IMR-90 (cell line): ENCODE measurements around the gene PRR19. TPM values are rescaled to one million over a fixed set of nuclear protein-coding genes. Genes with fewer than 3 reads are reported as not detected.

Source experiments
- ATAC-seq: fragments of 200-7000 bp; cut with Tn5 transposase; 2 replicates; pipeline ENCODE4 v1.9.1; 2020; ENCODE audit warnings: low read depth, mild to moderate bottlenecking, moderate library complexity
- BruUV-seq: library from RNA; stranded (reverse); fragments of 400-500 nt; replicated peaks from 2 replicates; lab custom pipeline; 2021; lab: Mats Ljungman, UMichigan
- CTCF ChIA-PET: fragments of 300-600 bp; formaldehyde crosslinking; extraction: SDS; loops from one replicate; lab custom pipeline; 2021; ENCODE audit warnings: antibody characterized with exemption; lab: Yijun Ruan, JAX
- POLR2A ChIA-PET: fragments of 300-600 bp; sonication (Branson Sonifier 250); formaldehyde crosslinking; loops from one replicate; lab custom pipeline; 2022; ENCODE audit warnings: antibody characterized with exemption; ENCODE audit not compliant: unreplicated experiment; lab: Charles Lee
- DNase-seq: peaks from one replicate; pipeline ENCODE4 v3.0.0; 2013
- H2AFZ ChIP-seq: replicated peaks from 2 replicates; pipeline ENCODE3; 2013; ENCODE audit warnings: low read length, mild to moderate bottlenecking; ENCODE audit not compliant: poor library complexity
- H2AK5ac ChIP-seq: 2 replicates; pipeline ENCODE4 v1.6.1; 2013; ENCODE audit warnings: low read depth, low read length, inconsistent platforms
- H2AK9ac ChIP-seq: replicated peaks from 2 replicates; pipeline ENCODE3; 2013; ENCODE audit warnings: mild to moderate bottlenecking, low read depth, low read length, moderate library complexity; ENCODE audit not compliant: poor library complexity
- H2BK120ac ChIP-seq: 2 replicates; pipeline ENCODE4 v1.6.1; 2013; ENCODE audit warnings: low read depth, low read length, inconsistent platforms
- H2BK15ac ChIP-seq: 3 replicates; pipeline ENCODE4 v1.6.1; 2013; ENCODE audit warnings: low read depth, low read length, inconsistent platforms
- H2BK20ac ChIP-seq: 2 replicates; pipeline ENCODE4 v1.6.1; 2013; ENCODE audit warnings: low read depth, mild to moderate bottlenecking, inconsistent platforms, low read length, moderate library complexity
- H2BK5ac ChIP-seq: 2 replicates; pipeline ENCODE4 v1.6.1; 2013; ENCODE audit warnings: mild to moderate bottlenecking, low read depth, low read length, inconsistent platforms; ENCODE audit not compliant: poor library complexity, severe bottlenecking
- H3K14ac ChIP-seq: replicated peaks from 2 replicates; pipeline ENCODE4 v1.6.1; 2013; ENCODE audit warnings: low read depth, low read length, inconsistent platforms
- H3K18ac ChIP-seq: 2 replicates; pipeline ENCODE4 v1.6.1; 2013; ENCODE audit warnings: low read depth, low read length, control low read depth
- H3K23ac ChIP-seq: 2 replicates; pipeline ENCODE4 v1.6.1; 2013; ENCODE audit warnings: low read depth, low read length, inconsistent platforms
- H3K27ac ChIP-seq: 2 replicates; pipeline ENCODE4 v1.5.1; 2013; ENCODE audit warnings: mild to moderate bottlenecking, control low read depth, low read length; ENCODE audit not compliant: insufficient read depth
- H3K27me3 ChIP-seq: 2 replicates; pipeline ENCODE4 v1.6.1; 2013; ENCODE audit warnings: low read length; ENCODE audit not compliant: control insufficient read depth, insufficient read depth
- H3K36me3 ChIP-seq: 2 replicates; pipeline ENCODE4 v1.6.1; 2013; ENCODE audit warnings: low read length, mixed read lengths; ENCODE audit not compliant: control insufficient read depth, insufficient read depth
- H3K4ac ChIP-seq: 2 replicates; pipeline ENCODE4 v1.6.1; 2013; ENCODE audit warnings: low read depth, low read length, inconsistent platforms
- H3K4me1 ChIP-seq: 2 replicates; pipeline ENCODE4 v1.6.1; 2013; ENCODE audit warnings: low read length, mixed read lengths; ENCODE audit not compliant: control insufficient read depth, insufficient read depth
- H3K4me2 ChIP-seq: 2 replicates; pipeline ENCODE4 v1.6.1; 2013; ENCODE audit warnings: low read depth, mild to moderate bottlenecking, control low read depth, low read length, moderate library complexity
- H3K4me3 ChIP-seq: 2 replicates; pipeline ENCODE4 v1.5.1; 2013; ENCODE audit warnings: low read depth, mild to moderate bottlenecking, control low read depth, low read length, moderate library complexity; ENCODE audit not compliant: insufficient read depth
- H3K56ac ChIP-seq: 2 replicates; pipeline ENCODE4 v1.6.1; 2013; ENCODE audit warnings: low read length, inconsistent platforms; ENCODE audit not compliant: insufficient read depth; ENCODE audit errors: extremely low read depth
- H3K79me1 ChIP-seq, 2 experiments: 2 replicates each; pipeline ENCODE4 v1.6.1; 2013; ENCODE audit warnings: low read length in 2 of 2, inconsistent platforms in 1 of 2, low read depth in 1 of 2
- H3K9ac ChIP-seq: 2 replicates; pipeline ENCODE4 v1.6.1; 2013; ENCODE audit warnings: low read depth, low read length, control low read depth
- H3K9me1 ChIP-seq: 2 replicates; pipeline ENCODE4 v1.6.1; 2013; ENCODE audit warnings: low read length, inconsistent platforms; ENCODE audit not compliant: insufficient read depth
- H3K9me3 ChIP-seq: 2 replicates; pipeline ENCODE4 v1.6.1; 2013; ENCODE audit warnings: low read length; ENCODE audit not compliant: control insufficient read depth, insufficient read depth
- H4K20me1 ChIP-seq: 2 replicates; pipeline ENCODE4 v1.6.1; 2013; ENCODE audit warnings: low read length, inconsistent platforms; ENCODE audit not compliant: insufficient read depth
- H4K5ac ChIP-seq: 2 replicates; pipeline ENCODE4 v1.6.1; 2013; ENCODE audit warnings: mild to moderate bottlenecking, low read depth, low read length, control low read depth
- H4K8ac ChIP-seq, 2 experiments: 2 replicates each; pipeline ENCODE4 v1.6.1; 2013; ENCODE audit warnings: low read depth in 2 of 2, low read length in 2 of 2, control low read depth in 1 of 2, inconsistent platforms in 1 of 2
- H4K91ac ChIP-seq: 2 replicates; pipeline ENCODE4 v1.6.1; 2013; ENCODE audit warnings: low read depth, low read length, inconsistent platforms; ENCODE audit not compliant: insufficient read depth
- BHLHE40 ChIP-seq: fragments of 150-350 bp; IDR thresholded peaks from 2 replicates; pipeline ENCODE4 v1.6.1; 2016; ENCODE audit warnings: mild to moderate bottlenecking, low read depth, low read length
- CEBPB ChIP-seq: IDR thresholded peaks from 2 replicates; pipeline ENCODE4 v1.6.1; 2012; ENCODE audit warnings: low read depth, low read length, improper control_type of control experiment
- CHD1 ChIP-seq: IDR thresholded peaks from 2 replicates; pipeline ENCODE4 v1.6.1; 2012; ENCODE audit warnings: low read depth, low read length, improper control_type of control experiment
- CTCF ChIP-seq: conservative IDR thresholded peaks from 2 replicates; pipeline ENCODE4 v1.5.1; 2012; ENCODE audit warnings: mild to moderate bottlenecking, low read depth, low read length, improper control_type of control experiment
- ELK1 ChIP-seq: fragments of 150-350 bp; IDR thresholded peaks from 2 replicates; pipeline ENCODE4 v1.6.1; 2016; ENCODE audit warnings: low read depth, mild to moderate bottlenecking, low read length, moderate library complexity, borderline replicate concordance
- FOS ChIP-seq: fragments of 150-350 bp; IDR thresholded peaks from 2 replicates; pipeline ENCODE4 v1.6.1; 2016; ENCODE audit warnings: low read depth, low read length
- MAFK ChIP-seq: IDR thresholded peaks from 2 replicates; pipeline ENCODE4 v1.6.1; 2012; ENCODE audit warnings: low read depth, low read length, improper control_type of control experiment
- MAZ ChIP-seq: IDR thresholded peaks from 2 replicates; pipeline ENCODE4 v1.6.1; 2012; ENCODE audit warnings: low read depth, mild to moderate bottlenecking, low read length, improper control_type of control experiment, moderate library complexity, borderline replicate concordance
- MXI1 ChIP-seq: IDR thresholded peaks from 2 replicates; pipeline ENCODE4 v1.6.1; 2012; ENCODE audit warnings: low read depth, mild to moderate bottlenecking, low read length, moderate library complexity, borderline replicate concordance
- NFE2L2 ChIP-seq: fragments of 150-350 bp; IDR thresholded peaks from 2 replicates; pipeline ENCODE4 v1.6.1; 2016; ENCODE audit warnings: low read depth, mild to moderate bottlenecking, low read length
- POLR2A ChIP-seq: IDR thresholded peaks from 2 replicates; pipeline ENCODE4 v1.6.1; 2012; ENCODE audit warnings: mild to moderate bottlenecking, low read depth, low read length
- RAD21 ChIP-seq: IDR thresholded peaks from 2 replicates; pipeline ENCODE4 v1.6.1; 2012; ENCODE audit warnings: low read length, improper control_type of control experiment
- RCOR1 ChIP-seq: IDR thresholded peaks from 2 replicates; pipeline ENCODE4 v1.6.1; 2012; ENCODE audit warnings: mild to moderate bottlenecking, low read length, improper control_type of control experiment; ENCODE audit not compliant: insufficient replicate concordance
- RFX5 ChIP-seq: IDR thresholded peaks from 2 replicates; pipeline ENCODE4 v1.8.0; 2012; ENCODE audit warnings: low read depth, mild to moderate bottlenecking, low read length, moderate library complexity
- SMC3 ChIP-seq: fragments of 150-350 bp; IDR thresholded peaks from 2 replicates; pipeline ENCODE4 v1.6.1; 2016; ENCODE audit warnings: low read depth, mild to moderate bottlenecking, antibody characterized with exemption, low read length, moderate library complexity
- USF2 ChIP-seq: fragments of 150-350 bp; IDR thresholded peaks from 2 replicates; pipeline ENCODE4 v1.6.1; 2017; ENCODE audit warnings: mild to moderate bottlenecking, antibody characterized with exemption, low read length, low read depth
- WGBS, 2 experiments: methylation state at CpG; one replicate each; pipeline versions ENCODE4 v1.1.5 to v1.1.7; 2013; ENCODE audit warnings: missing lambda C conversion rate in 2 of 2; ENCODE audit not compliant: insufficient read length in 1 of 2; ENCODE audit errors: extremely low coverage in 2 of 2; 5-methylcytosine and 5-hydroxymethylcytosine counted together
- dilution Hi-C: fragments of 300-500 bp; cut with HindIII; formaldehyde crosslinking; loops from one replicate; pipeline ENCODE4 v1.14.3; 2018; ENCODE audit warnings: low sequenced_read_pairs; ENCODE audit not compliant: unreplicated experiment
- in situ Hi-C: fragments of 300-500 bp; cut with MboI; formaldehyde crosslinking; loops from 3 replicates; pipeline ENCODE4 v1.14.3; 2019; ENCODE audit warnings: low sequenced_read_pairs, inconsistent platforms, mixed read lengths
- intact Hi-C: fragments of 100-400 bp; cut with micrococcal nuclease; formaldehyde crosslinking; loops from 2 replicates; pipeline ENCODE4 v1.10.0; 2022
- polyA plus RNA-seq, 3 experiments: library from polyadenylated mRNA; depleted of rRNA; stranded (reverse); fragments of >200 nt; gene quantifications; 2 replicates each; pipeline ENCODE4 v1.2.3, GENCODE V29; 2012; ENCODE audit warnings: low replicate concordance in 1 of 3
- total RNA-seq: library from RNA; depleted of rRNA; stranded (reverse); fragments of >200 nt; gene quantifications from 2 replicates; pipeline ENCODE4 v1.2.3, GENCODE V29; 2012

Gene PRR19
- total and polyA plus RNA-seq, 2 of the 4 experiments (the other 2 are of a cell fraction), result 0.36 to 1.6 TPM

GRCh38 chr19:42348211-42348610 is 46.3 kb downstream of the PRR19 start:
- no peaks in the 10 kb centered on the region; the same call in 1 of the 2 replicates for H3K4me1 ChIP-seq
- no peak overlapping the region for H2AFZ ChIP-seq
- peaks cover 18% of the 10 kb centered on the region; the same call in 1 of the 2 replicates for H3K36me3 ChIP-seq
- no peaks in the 10 kb centered on the region for H4K20me1 ChIP-seq
- CTCF ChIA-PET, result no interaction called here
- DNase-seq (no peak), ATAC-seq (no peak)
- no peak overlapping the region for H3K14ac ChIP-seq
- no peak overlapping the region for H4K5ac ChIP-seq
- H3K4me3 ChIP-seq, result no peak overlapping the region
- H2BK5ac ChIP-seq, result no peak overlapping the region
- no peaks in the 10 kb centered on the region for H3K27me3 ChIP-seq
- no TSS peak for BruUV-seq
- in situ Hi-C loops, result no loop called here
- no peak overlapping the region for H3K9ac ChIP-seq
- no peak overlapping the region for H3K27ac ChIP-seq
- H3K4me2 ChIP-seq, result no peak overlapping the region
- no peak overlapping the region for H4K8ac ChIP-seq
- no peak overlapping the region for H2AK9ac ChIP-seq
- no peak overlapping the region for H3K4ac ChIP-seq
- no peak overlapping the region for H2AK5ac ChIP-seq
- WGBS, 2 experiments, result 96% methylated on average over 10 of the region's 14 CpGs; no CpG with 5 or more reads in 1 of the 2 experiments
- no peak overlapping the region for H2BK15ac ChIP-seq
- POLR2A ChIA-PET, result no interaction called here
- H3K79me1 ChIP-seq, result no peaks in the 10 kb centered on the region
- H3K56ac ChIP-seq, result no peak overlapping the region
- H3K9me1 ChIP-seq, result no peaks in the 10 kb centered on the region
- H2BK120ac ChIP-seq, result no peak overlapping the region
- H3K9me3 ChIP-seq, result no peaks in the 10 kb centered on the region
- TF ChIP-seq MAFK (no peak), CHD1 (no peak), RFX5 (no peak), CTCF (no peak), MAZ (no peak), ELK1 (no peak), BHLHE40 (no peak), RAD21 (no peak), NFE2L2 (no peak), USF2 (no peak), FOS (no peak), MXI1 (no peak), SMC3 (no peak), POLR2A (no peak), RCOR1 (no peak), CEBPB (no peak)
- dilution Hi-C loops, result no loop called here
- no peak overlapping the region for H4K91ac ChIP-seq
- intact Hi-C loops, result no loop called here
- H2BK20ac ChIP-seq, result no peak overlapping the region
- H3K18ac ChIP-seq, result no peak overlapping the region
- no peak overlapping the region for H3K23ac ChIP-seq
